GM03348 (cell line): ENCODE results near the gene LRRC7.

Source experiments
- DNase-seq: peaks from one replicate; pipeline ENCODE4 v3.0.0; 2012; ENCODE audit warnings: low spot score

The LRRC7 gene

DNA sequence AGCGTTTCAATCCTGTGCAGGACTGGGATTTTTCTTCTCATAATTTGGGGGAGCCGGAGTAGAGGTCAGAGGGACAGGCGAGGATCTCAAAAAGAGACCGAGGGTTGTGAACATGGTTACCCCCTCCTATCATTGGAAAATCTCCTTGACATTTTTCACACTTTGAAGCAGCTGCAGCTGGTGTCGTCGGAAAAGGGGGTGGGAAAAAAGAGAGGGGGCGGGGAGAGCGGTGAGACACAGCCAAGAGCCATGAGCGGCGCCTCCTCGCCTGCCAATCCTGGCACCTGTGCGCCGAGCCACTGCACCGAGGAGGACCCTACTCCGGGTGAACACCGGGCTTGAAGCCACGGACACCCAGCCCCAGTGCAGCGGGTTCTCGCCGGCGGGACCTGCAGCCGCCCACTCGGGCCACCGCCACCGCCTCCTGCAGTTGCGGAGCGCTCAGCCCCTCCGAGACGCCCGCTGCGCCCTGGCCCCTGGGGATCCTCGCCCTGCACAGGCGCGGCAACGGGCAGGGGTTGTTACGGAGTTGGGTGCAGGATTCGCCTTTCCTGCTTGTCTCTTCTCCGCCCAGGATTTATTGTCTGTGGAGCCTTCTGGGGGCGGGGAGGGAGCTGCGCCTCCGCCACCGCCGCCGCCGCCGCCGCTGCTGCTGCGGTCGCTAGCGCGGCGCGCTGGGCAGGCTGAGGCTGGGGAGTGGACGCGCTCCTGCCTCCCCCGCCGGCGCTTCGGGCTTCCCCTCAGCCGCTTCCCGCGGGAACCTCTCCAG lies at the start of gene LRRC7:
Gene LRRC7, plus strand, starts transcription at position 271 of the 769 bp plus-strand sequence. CDS start 718 bp downstream, outside the sequence.
- peak; percentile 32 for DNase-seq

DNA sequence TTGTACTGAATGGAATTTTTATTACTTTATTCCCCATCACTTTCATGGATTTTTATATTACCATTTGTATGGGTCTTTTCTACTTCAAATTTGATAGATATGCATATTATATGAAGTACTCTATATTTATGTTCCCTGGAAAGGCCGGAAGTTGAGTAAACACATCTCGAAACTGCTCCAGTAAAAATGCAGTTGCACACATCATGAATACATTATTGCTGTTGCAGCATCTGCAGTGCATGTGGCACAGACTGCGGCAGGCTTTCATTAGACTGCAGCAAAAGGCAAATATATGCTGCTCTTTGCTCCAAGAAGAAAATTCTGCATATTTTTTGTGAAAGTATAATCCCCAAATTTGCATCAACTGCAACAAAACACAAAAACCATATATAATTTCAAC lies 48.7 kb upstream of the LRRC7 start:
- no peak for DNase-seq

DNA sequence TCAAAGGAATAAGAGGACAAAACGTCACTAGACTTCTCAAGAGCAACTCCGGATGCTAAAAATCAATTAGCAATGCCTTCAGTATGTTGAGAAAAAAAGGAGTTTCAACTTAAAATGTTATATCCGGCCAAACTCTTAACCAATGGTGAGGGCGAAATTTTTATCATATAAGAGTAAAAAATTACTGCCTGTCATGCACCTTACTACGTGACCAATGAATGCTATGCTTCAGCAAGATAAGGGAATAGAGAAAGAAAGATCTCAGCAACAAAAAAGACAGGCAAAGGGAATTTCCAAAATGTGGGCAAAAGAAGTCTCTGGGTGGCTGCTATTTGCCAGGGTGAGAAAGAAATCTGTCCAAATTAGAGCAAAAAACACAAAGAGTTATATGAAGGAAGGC lies 47.4 kb upstream of the LRRC7 start:
- no peak for DNase-seq

DNA sequence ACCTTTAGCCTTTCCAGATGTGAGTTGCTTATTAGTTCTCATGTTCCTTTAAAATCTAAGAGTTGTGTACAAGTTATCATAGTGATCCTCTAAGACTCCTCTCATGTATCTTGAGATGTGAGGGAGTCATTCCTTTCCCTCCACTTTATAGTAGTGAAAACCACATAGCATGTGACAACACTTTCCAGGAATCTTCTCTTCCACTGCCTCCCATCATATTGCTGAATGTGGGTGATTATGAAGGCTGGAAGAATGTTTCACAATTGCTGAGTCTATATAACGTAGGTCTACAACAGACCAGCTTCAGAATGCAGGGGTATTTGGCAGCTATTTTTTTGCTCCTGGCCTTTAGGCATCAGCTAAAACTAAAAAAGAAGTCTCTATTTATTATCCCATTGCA lies 44.7 kb upstream of the LRRC7 start:
- DNase-seq, result peak; percentile 26

DNA sequence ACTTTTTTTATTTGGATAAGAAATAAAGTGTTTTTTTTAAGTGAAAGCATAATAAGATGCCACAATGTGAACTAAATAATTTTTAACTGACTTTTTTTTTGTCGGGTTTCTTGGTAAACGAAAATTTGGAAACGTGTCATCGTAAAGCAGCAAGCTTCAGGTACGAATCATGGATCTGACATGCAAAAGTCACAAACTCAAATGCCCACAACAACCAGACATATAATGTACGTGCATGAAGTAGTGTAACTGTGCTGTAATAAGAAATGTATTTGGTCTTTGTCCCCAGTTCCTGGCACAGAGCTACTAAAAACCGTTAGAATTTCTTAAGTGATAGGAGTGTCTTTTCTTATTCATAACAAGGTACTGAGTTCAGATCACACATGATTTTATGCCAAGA lies 44.3 kb upstream of the LRRC7 start:
- no peak for DNase-seq

DNA sequence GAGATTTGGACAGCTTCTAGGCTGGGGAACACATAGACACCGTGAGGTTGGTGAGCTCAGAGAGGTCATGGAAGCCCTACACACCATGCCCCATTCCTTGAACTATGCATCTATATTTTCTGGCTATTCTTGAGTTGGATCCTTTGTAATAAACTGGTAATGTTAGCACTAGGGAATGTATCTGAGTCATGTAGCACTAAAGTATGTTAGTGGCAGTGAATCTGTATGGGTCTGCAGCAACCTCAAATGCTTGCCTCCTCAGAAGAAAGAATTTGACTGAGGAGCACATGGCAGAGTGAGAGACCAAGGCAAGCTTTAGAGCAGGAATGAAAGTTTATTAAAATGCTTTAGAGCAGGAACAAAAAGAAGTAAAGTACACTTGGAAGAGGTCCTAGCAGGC lies 43.7 kb upstream of the LRRC7 start:
- DNase-seq, result no peak

DNA sequence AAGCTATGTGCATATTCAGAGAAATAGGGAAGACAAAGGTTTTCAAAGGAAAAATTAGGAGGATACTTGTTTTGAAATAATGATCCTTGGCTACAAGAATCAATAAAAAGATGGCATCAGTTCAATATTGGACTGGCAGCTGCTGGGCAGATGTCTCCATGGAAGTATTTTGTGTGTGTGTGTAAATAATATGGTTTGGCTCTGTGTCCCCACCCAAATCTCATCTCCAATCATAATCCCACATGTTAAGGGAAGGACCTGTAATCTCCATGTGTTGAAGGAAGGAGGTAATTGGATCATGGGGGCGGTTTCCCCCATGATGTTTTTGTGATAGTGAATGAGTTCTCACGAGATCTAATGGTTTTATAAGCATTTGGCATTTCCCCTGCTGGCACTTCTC lies 40.4 kb upstream of the LRRC7 start:
- no peak for DNase-seq

DNA sequence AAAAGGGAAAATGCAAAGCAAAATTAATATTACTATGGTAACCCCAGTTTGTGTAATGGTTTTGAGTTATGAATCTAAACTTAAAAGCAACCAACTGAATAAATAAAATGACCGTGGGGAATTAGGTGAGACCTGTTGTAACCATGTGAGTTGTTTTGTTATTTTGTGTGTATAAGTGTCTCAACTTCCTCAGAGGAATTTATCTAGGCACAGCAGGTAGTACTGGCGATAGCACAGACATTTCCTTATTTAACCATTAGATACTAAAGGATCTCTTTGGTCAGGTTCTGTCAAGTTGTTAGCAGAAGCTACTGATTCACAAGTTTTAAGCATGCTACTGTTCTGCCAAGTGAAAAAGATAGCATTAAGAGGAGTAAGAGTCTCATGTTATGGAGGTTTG lies 39.3 kb upstream of the LRRC7 start:
- no peak for DNase-seq

DNA sequence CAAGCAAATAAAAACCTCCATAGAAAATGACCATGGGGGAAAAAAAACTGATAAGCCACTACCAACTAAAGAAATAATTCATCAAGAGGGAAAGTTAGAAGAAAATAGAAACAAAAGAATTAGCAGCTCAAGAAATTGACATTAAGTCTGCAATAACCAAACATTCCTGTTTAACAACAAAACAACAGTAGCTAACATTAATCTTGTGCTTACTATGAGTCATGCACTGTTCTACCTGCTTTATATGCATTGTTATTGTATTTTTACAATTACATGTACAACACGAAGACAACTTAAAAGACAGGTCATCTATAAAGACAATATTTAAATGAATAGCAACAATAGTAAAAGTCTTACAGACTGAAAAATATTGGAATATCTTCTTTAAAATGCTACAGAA lies 34.4 kb upstream of the LRRC7 start:
- no peak for DNase-seq

DNA sequence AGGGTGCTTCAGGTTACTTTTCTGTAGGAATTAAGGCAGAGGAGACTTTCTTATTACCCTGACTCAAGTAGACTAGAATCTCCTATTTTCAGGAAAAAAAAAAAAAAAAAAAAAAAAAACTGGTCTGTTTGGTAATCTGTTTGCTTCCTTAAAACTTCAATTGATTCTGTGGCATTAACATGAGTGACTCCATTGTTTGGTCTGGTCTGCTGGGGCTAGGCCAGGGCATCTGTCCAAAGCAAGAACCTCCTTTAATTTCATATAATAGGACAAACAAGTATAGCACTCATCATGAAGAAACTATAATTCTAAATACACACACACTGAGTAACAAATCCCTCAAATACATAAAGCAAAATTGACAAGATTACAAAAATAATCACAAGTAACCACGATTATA lies 32.9 kb upstream of the LRRC7 start:
- DNase-seq, result no peak

DNA sequence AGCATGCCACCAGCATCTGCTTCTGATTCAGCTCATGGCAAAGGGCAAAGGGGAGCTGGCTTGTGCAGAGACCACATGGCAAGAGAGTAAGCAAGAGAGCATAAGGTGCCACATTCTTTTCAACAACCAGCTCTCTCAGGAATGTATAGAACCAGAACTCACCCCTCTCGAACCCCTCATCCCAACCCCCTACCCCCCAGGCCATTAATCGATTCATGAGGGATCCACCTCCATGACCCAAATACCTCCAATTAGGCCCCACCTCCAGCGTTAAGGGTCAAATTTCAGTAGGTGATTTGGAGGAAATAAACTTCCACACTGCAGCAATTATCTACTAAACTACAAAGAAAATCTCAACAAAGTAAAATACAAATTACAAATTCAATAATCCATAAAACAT lies 32.2 kb upstream of the LRRC7 start:
- DNase-seq, result no peak

DNA sequence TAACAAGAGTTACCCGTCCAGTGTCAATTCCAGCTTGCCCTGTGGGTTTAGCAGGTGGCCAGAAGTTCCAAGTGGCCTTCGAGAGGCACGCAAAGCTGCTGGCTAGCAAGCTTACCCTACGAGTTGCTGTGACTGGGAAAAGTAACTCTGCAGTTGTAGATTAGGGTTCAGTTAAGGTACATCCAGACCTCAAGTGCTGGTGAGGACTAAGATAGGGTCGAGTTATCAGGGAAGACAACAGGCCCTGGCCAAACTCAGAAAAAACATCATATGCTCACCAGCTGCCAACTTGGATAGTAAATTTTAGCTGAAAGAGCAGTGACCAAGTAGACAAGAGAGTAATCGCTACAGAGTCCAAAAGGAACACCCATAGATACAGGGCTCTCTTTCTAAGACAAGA lies 27.7 kb upstream of the LRRC7 start:
- no peak for DNase-seq

DNA sequence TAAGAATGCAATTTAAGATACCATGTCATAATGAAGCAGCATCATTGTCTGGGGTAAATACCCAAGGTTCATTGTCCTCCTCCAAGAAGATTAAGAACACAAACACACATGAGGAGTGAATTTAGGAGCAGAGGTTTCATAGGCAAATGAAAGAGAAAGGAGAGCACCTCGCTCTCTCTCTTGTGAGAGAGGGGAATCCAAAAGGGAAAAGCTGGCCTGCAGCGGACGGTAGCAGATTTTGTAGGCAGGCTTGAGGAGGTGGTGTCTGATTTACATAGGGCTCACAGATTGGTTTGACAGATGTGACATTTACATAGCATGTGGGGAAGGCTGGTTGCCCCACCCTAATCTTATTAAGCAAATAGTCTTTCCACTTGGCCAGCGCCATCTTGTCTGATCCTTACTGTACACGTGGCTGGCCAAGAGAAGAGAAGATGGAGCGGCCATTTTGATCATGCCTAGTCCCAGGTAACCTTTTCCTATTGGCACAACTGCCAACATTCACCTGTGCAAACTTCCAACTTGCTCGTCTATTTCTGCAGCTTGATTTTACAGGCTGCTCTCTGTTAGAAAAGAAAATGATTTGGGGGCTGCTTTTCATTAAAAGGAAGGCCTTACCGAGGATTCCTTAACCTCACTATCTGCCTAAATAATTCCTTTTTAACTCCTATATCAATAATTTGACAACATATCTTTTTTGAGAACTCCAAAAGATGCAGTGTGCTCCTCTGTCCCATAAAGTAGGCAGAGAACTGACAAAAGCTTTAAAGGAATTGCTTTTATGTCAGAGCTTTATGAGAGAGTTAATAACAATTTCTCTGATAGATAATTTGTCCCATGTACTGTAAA lies 16.0 kb upstream of the LRRC7 start:
- no peak for DNase-seq

DNA sequence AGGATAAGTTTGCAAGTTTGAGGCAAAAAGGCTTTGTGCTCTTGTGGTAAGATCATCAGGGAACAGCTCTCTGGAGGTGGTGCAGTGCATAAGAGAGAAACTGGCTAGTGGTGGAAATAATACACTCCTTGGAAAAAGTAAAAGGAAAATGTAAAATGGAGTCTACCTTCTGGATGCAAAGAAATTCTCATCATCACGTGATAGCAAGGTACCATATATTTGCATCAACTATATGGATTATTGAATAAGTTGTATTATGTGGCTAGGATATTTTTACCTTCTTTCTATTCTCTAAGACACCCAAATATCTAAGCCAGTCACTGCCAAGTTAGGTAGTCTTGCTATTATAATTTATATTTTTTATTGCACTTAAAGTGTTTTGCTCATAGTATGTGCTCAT lies 14.0 kb upstream of the LRRC7 start:
- no peak for DNase-seq

DNA sequence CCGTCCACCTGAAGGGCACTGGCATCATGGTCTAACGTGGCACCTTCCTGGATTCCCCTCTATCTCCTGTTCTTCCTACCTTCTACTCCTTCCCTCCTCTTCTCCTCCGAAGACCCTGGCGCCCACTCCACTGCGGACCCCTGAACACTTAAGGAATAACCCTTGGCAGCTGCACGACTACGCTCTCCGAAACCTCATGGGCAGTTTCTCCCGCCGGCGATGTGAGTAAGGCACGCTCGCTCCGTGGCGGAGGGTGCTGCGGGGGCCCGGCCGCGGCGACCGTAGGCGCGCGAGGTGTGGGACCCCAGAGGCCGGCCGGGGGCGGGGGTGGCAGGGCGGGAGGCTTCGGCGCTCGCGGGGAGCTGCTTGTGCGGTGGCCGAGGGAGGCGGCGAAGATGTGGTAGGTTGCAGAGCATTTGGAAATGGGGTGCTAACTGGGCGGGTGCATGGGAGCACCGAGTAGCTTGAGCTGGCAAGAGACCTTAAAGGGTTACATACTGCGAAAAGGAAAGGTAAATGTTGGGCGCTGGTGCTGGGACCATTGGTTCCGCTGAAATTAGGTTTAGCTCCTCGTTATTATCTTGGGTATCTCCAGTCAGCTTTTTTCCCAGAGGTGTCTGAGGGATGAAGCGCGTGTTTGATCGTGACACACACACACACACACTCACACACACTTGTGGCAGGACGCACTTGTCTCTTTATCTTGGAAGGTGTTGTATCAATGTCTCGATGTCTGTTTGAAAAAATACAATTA lies 876 bp downstream of the LRRC7 start:
- peak; percentile 7 for DNase-seq

DNA sequence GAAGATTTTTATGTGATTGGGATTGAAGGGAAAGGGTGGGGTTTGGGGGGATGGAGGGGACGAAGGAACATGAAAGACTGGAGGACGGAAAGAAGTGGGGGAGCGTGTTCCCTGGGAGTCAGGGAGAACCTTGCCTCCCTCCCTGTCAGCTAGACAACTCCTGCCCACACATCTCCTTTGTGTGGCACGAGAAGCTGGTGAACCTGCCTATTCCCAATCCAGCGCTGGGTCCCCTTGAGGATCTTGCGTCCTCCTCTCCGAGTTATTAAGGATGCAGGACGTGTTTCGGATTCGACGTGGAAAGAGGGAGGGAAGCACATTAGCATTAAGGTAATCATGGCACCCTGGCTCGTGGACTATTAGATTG lies 1.4 kb downstream of the LRRC7 start:
- DNase-seq, result peak; percentile 1

DNA sequence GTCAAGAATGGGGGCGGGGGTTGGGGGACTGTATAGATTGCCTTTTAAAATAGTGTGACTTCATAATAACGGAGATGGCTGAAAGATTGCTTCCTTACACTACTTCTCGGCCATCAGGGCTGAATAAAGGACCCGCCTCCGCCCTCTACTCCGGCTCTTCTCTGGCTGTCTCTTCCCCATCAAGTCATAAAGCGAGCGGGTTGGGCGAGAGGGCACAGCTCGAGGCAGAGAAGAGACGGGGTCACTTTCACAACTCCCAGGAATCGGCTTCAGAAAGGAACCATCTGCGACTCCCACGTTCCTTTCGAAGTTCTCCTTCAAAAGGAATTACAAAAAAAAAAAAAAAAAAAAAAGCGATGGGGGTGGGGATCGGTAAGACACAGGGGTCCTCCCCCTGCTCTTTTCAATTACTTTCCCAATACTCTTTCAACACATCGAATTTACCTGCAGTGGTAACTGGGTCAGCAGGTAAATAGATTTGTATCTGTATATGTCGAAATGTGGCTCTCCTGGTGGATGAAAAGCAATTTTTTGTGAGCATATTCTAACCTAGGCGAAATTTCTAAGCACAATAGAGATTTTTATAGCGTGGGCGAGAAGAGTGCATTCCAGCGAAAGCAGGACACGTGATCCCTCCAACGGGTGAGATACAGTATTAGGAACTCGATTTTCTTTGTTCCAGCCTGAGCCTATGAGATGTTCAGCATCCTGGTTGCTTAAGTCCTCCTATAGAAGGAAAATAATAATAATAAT lies 2.0 kb downstream of the LRRC7 start:
- DNase-seq, result peak; percentile 2

DNA sequence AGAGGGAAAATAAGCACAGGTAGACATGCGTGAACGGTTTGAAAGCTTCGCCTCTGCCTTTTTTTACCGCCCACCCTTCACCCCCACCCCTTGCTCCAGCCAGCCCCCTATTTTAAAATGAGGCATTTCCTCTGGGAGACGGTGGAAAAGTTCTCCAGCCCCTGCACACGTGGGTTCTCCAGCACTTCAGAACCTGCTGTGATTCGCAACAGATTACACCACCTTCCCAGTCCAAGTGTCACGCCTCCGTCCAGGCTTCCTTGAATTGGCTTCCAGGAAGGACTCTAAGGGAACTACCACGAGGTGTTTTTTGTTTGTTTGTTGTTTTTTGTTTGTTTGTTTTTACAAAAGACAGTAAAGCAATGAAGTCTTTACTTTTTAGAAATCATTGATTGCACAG lies 2.6 kb downstream of the LRRC7 start:
- DNase-seq, result no peak

DNA sequence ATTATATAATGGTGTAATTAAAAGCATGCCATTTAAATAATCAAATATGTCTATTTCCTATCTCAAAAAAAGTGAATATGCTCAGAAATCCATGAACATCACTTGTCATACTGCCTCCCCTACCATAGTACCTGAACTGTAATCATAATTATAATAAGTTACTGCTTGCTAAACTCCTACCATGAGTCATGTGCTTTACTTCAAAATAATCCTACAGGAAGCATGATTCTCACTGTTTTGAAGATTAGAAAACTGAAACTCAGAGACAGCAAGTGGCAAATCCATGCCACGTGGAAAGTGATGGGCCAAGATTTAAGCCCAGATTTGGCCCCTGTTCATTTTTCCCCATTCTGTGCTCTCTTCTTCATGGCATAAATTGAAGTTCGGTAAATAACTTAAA lies 5.2 kb downstream of the LRRC7 start:
- DNase-seq, result no peak

DNA sequence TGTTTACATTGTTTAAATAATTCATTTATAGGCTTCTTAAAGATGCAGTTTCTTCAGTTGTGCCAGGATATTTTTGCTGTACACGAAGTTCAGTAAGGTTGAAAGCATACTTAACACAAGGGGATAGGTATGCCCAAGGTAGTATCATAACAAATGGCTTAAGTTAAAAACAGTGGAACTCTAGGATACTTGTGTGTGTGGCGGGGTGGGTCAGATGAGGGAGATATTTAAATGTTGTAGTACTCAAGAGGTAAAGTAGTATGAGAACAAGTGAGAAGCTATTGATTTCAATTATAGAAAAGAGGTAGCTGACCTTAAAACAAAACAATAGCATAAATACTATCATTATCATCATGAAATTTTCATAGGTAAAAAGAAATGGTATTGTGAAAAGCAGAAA lies 6.2 kb downstream of the LRRC7 start:
- DNase-seq, result no peak

DNA sequence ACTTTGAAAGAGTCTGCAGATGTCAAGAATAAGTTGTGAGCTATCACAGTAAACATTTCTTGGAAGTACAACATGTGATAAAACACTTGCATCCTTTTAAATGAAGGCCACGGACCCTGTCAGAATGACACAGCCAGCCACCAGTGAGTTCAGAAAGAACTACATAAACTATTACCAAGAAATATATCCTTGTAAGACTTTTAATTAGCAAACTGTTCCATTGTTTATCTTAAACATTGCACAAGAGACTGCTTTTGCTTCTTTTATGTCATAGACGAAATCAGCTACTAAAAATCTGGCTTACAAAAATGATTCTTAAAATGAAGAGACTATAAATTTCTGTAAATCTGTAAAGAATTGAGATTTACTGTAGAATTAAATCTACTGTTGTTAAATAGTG lies 17.9 kb downstream of the LRRC7 start:
- no peak for DNase-seq

DNA sequence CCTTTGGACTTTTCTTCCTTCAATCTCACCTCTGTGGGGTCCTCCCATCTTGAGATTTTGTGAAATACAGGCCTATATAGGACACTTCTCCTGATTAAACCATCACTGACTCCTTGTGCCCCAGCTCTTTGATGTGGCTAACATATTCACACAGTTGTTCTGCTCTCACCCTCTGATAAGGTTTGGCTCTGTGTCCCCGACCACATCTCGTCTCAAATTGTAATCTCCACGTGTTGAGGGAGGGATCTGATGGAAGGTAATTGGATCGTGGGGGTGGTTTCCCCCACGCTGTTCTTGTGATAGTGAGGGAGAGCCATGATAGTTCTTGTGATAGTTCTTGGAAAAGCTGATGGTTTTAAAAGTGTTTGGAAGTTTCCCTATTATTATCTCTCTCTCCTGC lies 19.7 kb downstream of the LRRC7 start:
- DNase-seq, result no peak
